ENCODE measurements around the gene PTBP2. TPM values are rescaled to one million over a fixed set of nuclear protein-coding genes. Genes with fewer than 3 reads are reported as not detected.

Gene PTBP2
- total RNA-seq, 1 experiment from 2014 or later: 13.2 TPM

GRCh38 chr1:96815914-96816313 is 94.3 kb downstream of the PTBP2 start:
- TF ChIP-seq ELF1 (IDR thresholded peaks at IDR 0.05; ENCODE audit: borderline replicate concordance, low read depth) (no peak), TCF7L2 (IDR thresholded peaks at IDR 0.05; ENCODE audit: borderline replicate concordance, extremely low read depth, insufficient read depth, insufficient read length) (no peak), ATF3 (IDR thresholded peaks at IDR 0.05) (no peak), SIN3A (IDR thresholded peaks at IDR 0.05; ENCODE audit: low read depth) (no peak), ZBTB33 (IDR thresholded peaks at IDR 0.05; ENCODE audit: extremely low read depth, insufficient replicate concordance, low read length) (no peak), CTCF (IDR thresholded peaks at IDR 0.05 in 2 of 3, conservative IDR thresholded peaks at IDR 0.05 in 1 of 3; ENCODE audit: borderline replicate concordance in 1 of 3, insufficient read depth in 1 of 3, low read depth in 2 of 3, low read length in 2 of 3) (no peak), ZFX (IDR thresholded peaks at IDR 0.05) (no peak), JUND (IDR thresholded peaks at IDR 0.05) (no peak), SRF (IDR thresholded peaks at IDR 0.05; ENCODE audit: low read depth) (no peak)
- ChIA-PET RAD21 (ENCODE audit: low non-redundant PET in 1 of 2, low total read pairs in 2 of 2, uncharacterized antibody in 2 of 2, unreplicated experiment in 2 of 2) (no interaction called here), POLR2A (no interaction called here), CTCF (interaction anchor here (0.6 kb wide), 1 partner anchor 14 kb away, joined by 3 read pairs; no protein-coding TSS in a partner anchor)
- intact Hi-C loops (cut with micrococcal nuclease): no loop called here
- no peak overlapping the region for H3K4me3 ChIP-seq (replicated peaks in 1 of 2; ENCODE audit: low read depth in 1 of 2, low read length in 2 of 2)
- H3K9ac ChIP-seq (ENCODE audit: low read length): no peak overlapping the region
- no peak for ATAC-seq
- no peaks in the 10 kb centered on the region; the same call in 1 of the 2 replicates for H4K20me1 ChIP-seq (ENCODE audit: insufficient read depth)
- no peak for DNase-seq (ENCODE audit: low read depth, low spot score)
- no peak overlapping the region for H3K4me2 ChIP-seq (ENCODE audit: low read length)
- no peaks in the 10 kb centered on the region for H3K9me3 ChIP-seq (ENCODE audit: control insufficient read depth in 1 of 2, insufficient read depth in 1 of 2, low read depth in 1 of 2, low read length in 2 of 2)
- no peaks in the 10 kb centered on the region for H3K9me2 ChIP-seq (ENCODE audit: insufficient read depth)
- H2AFZ ChIP-seq (ENCODE audit: low read depth, low read length, poor library complexity, severe bottlenecking): no peak overlapping the region
- H3K36me3 ChIP-seq (ENCODE audit: control insufficient read depth in 1 of 2, insufficient read depth in 2 of 2, low read length in 2 of 2): peaks cover 8 to 9% of the 10 kb centered on the region in 2 experiments; a peak in 3 of 4 replicates
- H3K79me2 ChIP-seq (ENCODE audit: insufficient read depth, low read length): peaks cover 6% of the 10 kb centered on the region; the same call in 1 of the 2 replicates
- no peak overlapping the region for H3K27ac ChIP-seq (ENCODE audit: low read depth, low read length)
- no peaks in the 10 kb centered on the region for H3K27me3 ChIP-seq (ENCODE audit: insufficient read depth, low read length)
- no peaks in the 10 kb centered on the region for H3K4me1 ChIP-seq (ENCODE audit: control insufficient read depth in 1 of 2, insufficient read depth in 2 of 2, low read length in 2 of 2)
- no TSS peak for BruUV-seq (replicated peaks)

Data from HCT116 (cell line).